GM12873 (cell line): ENCODE data around the gene SYT17.

ENCODE experiments used
- CTCF ChIP-seq: IDR thresholded peaks from 2 replicates; pipeline ENCODE4 v1.5.1; 2012; ENCODE audit warnings: low read depth, mild to moderate bottlenecking, moderate library complexity, low read length, control low read depth; ENCODE audit not compliant: insufficient read depth; ENCODE audit errors: missing control alignments

SYT17 gene

GRCh38 chr16:19140396-19140795, 27.6 kb upstream of the SYT17 start:
- TF ChIP-seq CTCF: no peak

GRCh38 chr16:19142939-19143598, 25.0 kb upstream of the SYT17 start:
- no peak for TF ChIP-seq CTCF

GRCh38 chr16:19143599-19143956, 24.5 kb upstream of the SYT17 start:
- no peak for TF ChIP-seq CTCF

- no peak for TF ChIP-seq CTCF
These were observed 23.0 kb upstream of the SYT17 start for GRCh38 chr16:19145010-19145409.

GRCh38 chr16:19147126-19147525, 20.9 kb upstream of the SYT17 start:
- TF ChIP-seq CTCF: no peak

- no peak for TF ChIP-seq CTCF
These were observed 20.4 kb upstream of the SYT17 start for GRCh38 chr16:19147627-19148026.

GRCh38 chr16:19148189-19148588, 19.9 kb upstream of the SYT17 start:
- no peak for TF ChIP-seq CTCF

- no peak for TF ChIP-seq CTCF
These were observed 16.7 kb upstream of the SYT17 start for GRCh38 chr16:19151310-19151709.
